CD4-positive, alpha-beta T cell (primary cell): Measurements from ENCODE around the gene CPAMD8. TPM values are rescaled to one million over a fixed set of nuclear protein-coding genes. Genes with fewer than 3 reads are reported as not detected.
"Not testable (repeated sequence)": the region's sequence is repeated elsewhere in the genome, so short reads cannot be mapped to it uniquely, and the experiment has no call there.

Source experiments
- ATAC-seq: fragments of 200-7000 bp; cut with Tn5 transposase; one replicate; pipeline ENCODE4 v1.10.0; 2022; ENCODE audit warnings: mild to moderate bottlenecking; ENCODE audit not compliant: poor library complexity
- CTCF ChIA-PET: fragments of 350-600 bp; sonication (Branson Sonifier 250); formaldehyde crosslinking; loops from one replicate; lab custom pipeline; 2021; ENCODE audit warnings: antibody characterized with exemption, inconsistent platforms; lab: Charles Lee
- POLR2A ChIA-PET: fragments of 350-600 bp; sonication (Branson Sonifier 250); formaldehyde crosslinking; loops from one replicate; lab custom pipeline; 2021; ENCODE audit warnings: antibody characterized with exemption, inconsistent platforms; lab: Charles Lee
- DNase-seq, 14 experiments: peaks; one replicate each; pipeline ENCODE4 v3.0.0-alpha.2; 2013 to 2020; ENCODE audit warnings: mixed read lengths in 2 of 14
- H3K27ac ChIP-seq, 2 donors: one replicate each; pipeline versions ENCODE4 v1.5.1 to v1.7.0; 2013; ENCODE audit warnings: low read length in 2 of 2, low read depth in 1 of 2, mild to moderate bottlenecking in 1 of 2
- H3K27me3 ChIP-seq, 2 experiments: 1 replicate in 1 of 2; 2 replicates in 1 of 2; pipeline versions ENCODE4 v1.6.1 to v1.7.0; 2013; ENCODE audit warnings: low read length in 2 of 2, control low read depth in 1 of 2, mild to moderate bottlenecking in 1 of 2, moderate library complexity in 1 of 2; ENCODE audit not compliant: insufficient read depth in 2 of 2, control insufficient read depth in 1 of 2
- H3K36me3 ChIP-seq: one replicate; pipeline ENCODE4 v1.6.1; 2013; ENCODE audit warnings: low read length, control low read depth; ENCODE audit not compliant: insufficient read depth
- H3K4me1 ChIP-seq: one replicate; pipeline ENCODE4 v1.6.1; 2013; ENCODE audit warnings: low read length, control low read depth; ENCODE audit not compliant: insufficient read depth
- H3K4me3 ChIP-seq: one replicate; pipeline ENCODE4 v1.5.1; 2013; ENCODE audit warnings: mild to moderate bottlenecking, low read length, moderate library complexity
- H3K9me3 ChIP-seq, 2 experiments: 1 replicate in 1 of 2; 2 replicates in 1 of 2; pipeline versions ENCODE4 v1.6.1 to v1.7.0; 2013; ENCODE audit warnings: low read length in 2 of 2, mild to moderate bottlenecking in 2 of 2, control low read depth in 1 of 2, moderate library complexity in 1 of 2; ENCODE audit not compliant: control insufficient read depth in 1 of 2, insufficient read depth in 1 of 2
- H3K27ac Mint-ChIP-seq: one replicate; pipeline ENCODE4 v1.8.0; 2020; ENCODE audit warnings: mixed read lengths
- H3K27me3 Mint-ChIP-seq: one replicate; pipeline ENCODE4 v1.8.0; 2021; ENCODE audit warnings: mixed read lengths
- H3K36me3 Mint-ChIP-seq: one replicate; pipeline ENCODE4 v1.8.0; 2021; ENCODE audit warnings: low read depth, mixed read lengths
- H3K4me1 Mint-ChIP-seq: one replicate; pipeline ENCODE4 v1.8.0; 2021; ENCODE audit warnings: low read depth, mixed read lengths
- H3K4me3 Mint-ChIP-seq: one replicate; pipeline ENCODE4 v1.8.0; 2020; ENCODE audit warnings: mild to moderate bottlenecking, mixed read lengths
- H3K9me3 Mint-ChIP-seq: one replicate; pipeline ENCODE4 v1.8.0; 2020; ENCODE audit warnings: mixed read lengths
- intact Hi-C, 2 experiments: fragments of 100-400 bp; cut with DNase I in 1 of 2; cut with micrococcal nuclease in 1 of 2; formaldehyde crosslinking; loops; one replicate each; pipeline versions ENCODE4 v1.15.1 to v1.9.0; 2023 to 2025; cut with DNase I, micrococcal nuclease
- total RNA-seq, 174 experiments: library from RNA in 2 of 174; stranded (reverse) in 2 of 174; gene quantifications; one replicate each; pipeline ENCODE4 v1.2.3 and lab custom pipeline; 2021 to 2026
- TF ChIP-seq, protein P1 (sequence below): fragments of 200-600 bp; IDR thresholded peaks from one replicate; pipeline ENCODE4 v1.8.0; 2022; ENCODE audit warnings: antibody characterized with exemption, mild to moderate bottlenecking

Gene CPAMD8
- total RNA-seq, 2 experiments from 2014 or later: 0.05 to 0.34 TPM

DNA sequence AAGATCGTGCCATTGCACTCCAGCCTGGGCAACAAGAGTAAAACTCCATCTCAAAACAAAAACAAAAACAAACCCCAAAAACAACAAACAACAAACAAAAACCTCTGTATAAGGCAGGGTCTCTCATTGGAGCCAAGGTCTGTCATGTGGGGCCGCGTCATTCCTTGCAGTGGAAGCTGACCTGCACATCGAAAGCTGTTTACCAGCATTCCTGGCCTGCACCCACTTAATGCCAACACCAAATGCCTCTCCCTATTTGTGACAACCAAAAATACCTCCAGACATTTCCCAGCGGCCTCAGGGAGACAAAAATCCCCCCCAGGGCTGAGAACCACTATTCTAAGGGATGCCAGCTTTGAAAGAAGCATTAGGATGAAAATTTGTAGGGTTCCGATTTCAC is 1.2 kb downstream of the CPAMD8 start:
- no peak for DNase-seq
- Mint-ChIP-seq H3K27me3 (peaks cover 57% of the 10 kb centered on the region), H3K4me1 (peaks cover 5% of the 10 kb centered on the region), H3K27ac (no peak overlapping the region), H3K36me3 (peaks cover 6% of the 10 kb centered on the region), H3K4me3 (no peak overlapping the region), H3K9me3 (peaks cover 7% of the 10 kb centered on the region)
- TF ChIP-seq, protein P1, sequence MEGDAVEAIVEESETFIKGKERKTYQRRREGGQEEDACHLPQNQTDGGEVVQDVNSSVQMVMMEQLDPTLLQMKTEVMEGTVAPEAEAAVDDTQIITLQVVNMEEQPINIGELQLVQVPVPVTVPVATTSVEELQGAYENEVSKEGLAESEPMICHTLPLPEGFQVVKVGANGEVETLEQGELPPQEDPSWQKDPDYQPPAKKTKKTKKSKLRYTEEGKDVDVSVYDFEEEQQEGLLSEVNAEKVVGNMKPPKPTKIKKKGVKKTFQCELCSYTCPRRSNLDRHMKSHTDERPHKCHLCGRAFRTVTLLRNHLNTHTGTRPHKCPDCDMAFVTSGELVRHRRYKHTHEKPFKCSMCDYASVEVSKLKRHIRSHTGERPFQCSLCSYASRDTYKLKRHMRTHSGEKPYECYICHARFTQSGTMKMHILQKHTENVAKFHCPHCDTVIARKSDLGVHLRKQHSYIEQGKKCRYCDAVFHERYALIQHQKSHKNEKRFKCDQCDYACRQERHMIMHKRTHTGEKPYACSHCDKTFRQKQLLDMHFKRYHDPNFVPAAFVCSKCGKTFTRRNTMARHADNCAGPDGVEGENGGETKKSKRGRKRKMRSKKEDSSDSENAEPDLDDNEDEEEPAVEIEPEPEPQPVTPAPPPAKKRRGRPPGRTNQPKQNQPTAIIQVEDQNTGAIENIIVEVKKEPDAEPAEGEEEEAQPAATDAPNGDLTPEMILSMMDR: no peak
- intact Hi-C loops: no loop called here
- no peaks in the 10 kb centered on the region for H3K36me3 ChIP-seq
- H3K4me3 ChIP-seq: no peak overlapping the region
- no peak for ATAC-seq
- no peak overlapping the region for H3K27ac ChIP-seq
- ChIA-PET POLR2A (no interaction called here), CTCF (no interaction called here)
- H3K9me3 ChIP-seq: peaks cover 16 to 30% of the 10 kb centered on the region in 2 experiments
- H3K4me1 ChIP-seq: peaks cover 9% of the 10 kb centered on the region
- peaks cover 23 to 31% of the 10 kb centered on the region in 2 experiments for H3K27me3 ChIP-seq

- intact Hi-C loops, H3K4me3 ChIP-seq, POLR2A ChIA-PET, H3K4me1 ChIP-seq, H3K36me3 ChIP-seq, H3K36me3 Mint-ChIP-seq, DNase-seq, H3K27ac Mint-ChIP-seq, CTCF ChIA-PET, H3K9me3 Mint-ChIP-seq, H3K4me3 Mint-ChIP-seq, H3K4me1 Mint-ChIP-seq, H3K27ac ChIP-seq, ATAC-seq: not testable (repeated sequence)
- peaks cover 57% of the 10 kb centered on the region for H3K27me3 Mint-ChIP-seq
- H3K9me3 ChIP-seq: peaks cover 16 to 30% of the 10 kb centered on the region in 2 experiments
- H3K27me3 ChIP-seq: peaks cover 23 to 31% of the 10 kb centered on the region in 2 experiments
Observed at GRCh38 chr19:17024941-17025340, 1.7 kb downstream of the CPAMD8 start.

- H3K4me1 ChIP-seq: peaks cover 9% of the 10 kb centered on the region
- DNase-seq (no peak), ATAC-seq (no peak)
- peaks cover 49% of the 10 kb centered on the region for H3K27me3 Mint-ChIP-seq
- TF ChIP-seq, protein P1: no peak
- ChIA-PET CTCF (no interaction called here), POLR2A (no interaction called here)
- H3K36me3 ChIP-seq: no peaks in the 10 kb centered on the region
- peaks cover 23 to 26% of the 10 kb centered on the region in 2 experiments for H3K27me3 ChIP-seq
- no peak overlapping the region for H3K27ac Mint-ChIP-seq
- H3K36me3 Mint-ChIP-seq: peaks cover 6% of the 10 kb centered on the region
- H3K9me3 ChIP-seq: peaks cover 16 to 30% of the 10 kb centered on the region in 2 experiments
- H3K4me3 ChIP-seq: no peak overlapping the region
- H3K4me3 Mint-ChIP-seq: no peak overlapping the region
- intact Hi-C loops: no loop called here
- no peak overlapping the region for H3K27ac ChIP-seq
- H3K4me1 Mint-ChIP-seq: peaks cover 5% of the 10 kb centered on the region
- H3K9me3 Mint-ChIP-seq: peaks cover 7% of the 10 kb centered on the region
Observed at GRCh38 chr19:17023805-17024204, 2.8 kb downstream of the CPAMD8 start.

- peaks cover 38% of the 10 kb centered on the region for H3K27me3 Mint-ChIP-seq
- Histone ChIP-seq H3K4me3 (no peak overlapping the region), H3K4me1 (peaks cover 9% of the 10 kb centered on the region), H3K9me3 (peaks cover 16 to 26% of the 10 kb centered on the region in 2 experiments), H3K27me3 (peaks cover 21 to 23% of the 10 kb centered on the region in 2 experiments), H3K27ac (no peak overlapping the region), H3K36me3 (no peaks in the 10 kb centered on the region)
- H3K4me1 Mint-ChIP-seq: peaks cover 5% of the 10 kb centered on the region
- ChIA-PET CTCF (no interaction called here), POLR2A (no interaction called here)
- ATAC-seq (no peak), DNase-seq (no peak)
- H3K27ac Mint-ChIP-seq: no peak overlapping the region
- H3K9me3 Mint-ChIP-seq: peaks cover 7% of the 10 kb centered on the region
- H3K4me3 Mint-ChIP-seq: no peak overlapping the region
- TF ChIP-seq, protein P1: no peak
- intact Hi-C loops: no loop called here
- peaks cover 6% of the 10 kb centered on the region for H3K36me3 Mint-ChIP-seq
Observed at GRCh38 chr19:17022738-17023137, 3.9 kb downstream of the CPAMD8 start.
